ENCODE measurements around the gene ZMYM3. TPM values are rescaled to one million over a fixed set of nuclear protein-coding genes. Genes with fewer than 3 reads are reported as not detected.

Gene ZMYM3
- polyA plus RNA-seq, 1 experiment: 24.6 TPM

- DNase-seq (ENCODE audit: low read depth, low spot score): no peak
- no peak for TF ChIP-seq CTCF (IDR thresholded peaks at IDR 0.05; ENCODE audit: low read depth, low read length)
- CTCF ChIA-PET: interaction anchor here (0.6 kb wide), 1 partner anchor 66 kb away, joined by 3 read pairs; no protein-coding TSS in a partner anchor
- Histone ChIP-seq H3K4me3 (ENCODE audit: low read depth, low read length) (no peak overlapping the region), H3K27ac (ENCODE audit: low read depth, low read length) (no peak overlapping the region), H3K27me3 (ENCODE audit: control insufficient read depth, insufficient read depth, low read length) (peaks cover 6% of the 10 kb centered on the region), H3K9me3 (ENCODE audit: control insufficient read depth, insufficient read depth, low read length) (no peaks in the 10 kb centered on the region)
- POLR2A ChIA-PET: no interaction called here
These were observed 36.6 kb downstream of the ZMYM3 start for GRCh38 chrX:71217298-71217697.

GRCh38 chrX:71216485-71216884 is 37.5 kb downstream of the ZMYM3 start:
- H3K27ac ChIP-seq (ENCODE audit: low read depth, low read length): no peak overlapping the region
- TF ChIP-seq CTCF (IDR thresholded peaks at IDR 0.05; ENCODE audit: low read depth, low read length): no peak
- ChIA-PET POLR2A (no interaction called here), CTCF (interaction anchor here (1.0 kb wide), 1 partner anchor 246 kb away, joined by 3 read pairs; no protein-coding TSS in a partner anchor)
- no peak overlapping the region for H3K4me3 ChIP-seq (ENCODE audit: low read depth, low read length)
- no peaks in the 10 kb centered on the region for H3K9me3 ChIP-seq (ENCODE audit: control insufficient read depth, insufficient read depth, low read length)
- no peak for DNase-seq (ENCODE audit: low read depth, low spot score)
- H3K27me3 ChIP-seq (ENCODE audit: control insufficient read depth, insufficient read depth, low read length): peaks cover 6% of the 10 kb centered on the region

DNA sequence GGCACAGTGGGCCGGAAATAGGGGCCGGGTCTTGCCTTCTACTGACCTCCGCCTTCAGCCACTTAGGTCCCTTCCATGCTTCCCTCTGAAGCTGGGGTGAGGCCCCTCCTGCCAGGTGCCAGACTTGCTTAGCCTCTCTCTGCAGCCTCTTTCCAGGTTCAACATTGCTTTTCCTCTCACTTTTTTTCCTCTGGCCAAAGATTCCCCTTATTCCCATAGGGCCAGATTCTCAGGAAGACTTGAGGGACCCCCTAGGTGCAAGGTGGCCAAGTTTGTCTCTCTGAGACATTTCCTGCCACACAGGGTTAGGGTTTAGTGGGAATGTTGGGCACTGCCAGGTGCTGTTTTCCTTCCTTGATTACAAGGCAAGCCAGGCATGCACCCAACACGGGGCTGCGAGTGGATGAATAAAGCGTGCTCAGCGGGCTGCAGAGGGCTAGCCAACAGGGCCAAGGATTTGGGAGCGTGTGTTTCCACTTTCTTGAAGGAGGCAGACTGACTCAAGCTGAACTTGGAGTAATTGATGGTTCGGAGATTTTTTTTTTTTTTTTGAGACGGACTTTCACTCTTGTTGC is 38.5 kb downstream of the ZMYM3 start:
- Histone ChIP-seq H3K4me3 (ENCODE audit: low read depth, low read length) (no peak overlapping the region), H3K27me3 (ENCODE audit: control insufficient read depth, insufficient read depth, low read length) (peaks cover 6% of the 10 kb centered on the region), H3K9me3 (ENCODE audit: control insufficient read depth, insufficient read depth, low read length) (no peaks in the 10 kb centered on the region), H3K27ac (ENCODE audit: low read depth, low read length) (no peak overlapping the region)
- DNase-seq (ENCODE audit: low read depth, low spot score): no peak
- CTCF ChIA-PET: no interaction called here
- POLR2A ChIA-PET: no interaction called here
- no peak for TF ChIP-seq CTCF (IDR thresholded peaks at IDR 0.05; ENCODE audit: low read depth, low read length)

DNA sequence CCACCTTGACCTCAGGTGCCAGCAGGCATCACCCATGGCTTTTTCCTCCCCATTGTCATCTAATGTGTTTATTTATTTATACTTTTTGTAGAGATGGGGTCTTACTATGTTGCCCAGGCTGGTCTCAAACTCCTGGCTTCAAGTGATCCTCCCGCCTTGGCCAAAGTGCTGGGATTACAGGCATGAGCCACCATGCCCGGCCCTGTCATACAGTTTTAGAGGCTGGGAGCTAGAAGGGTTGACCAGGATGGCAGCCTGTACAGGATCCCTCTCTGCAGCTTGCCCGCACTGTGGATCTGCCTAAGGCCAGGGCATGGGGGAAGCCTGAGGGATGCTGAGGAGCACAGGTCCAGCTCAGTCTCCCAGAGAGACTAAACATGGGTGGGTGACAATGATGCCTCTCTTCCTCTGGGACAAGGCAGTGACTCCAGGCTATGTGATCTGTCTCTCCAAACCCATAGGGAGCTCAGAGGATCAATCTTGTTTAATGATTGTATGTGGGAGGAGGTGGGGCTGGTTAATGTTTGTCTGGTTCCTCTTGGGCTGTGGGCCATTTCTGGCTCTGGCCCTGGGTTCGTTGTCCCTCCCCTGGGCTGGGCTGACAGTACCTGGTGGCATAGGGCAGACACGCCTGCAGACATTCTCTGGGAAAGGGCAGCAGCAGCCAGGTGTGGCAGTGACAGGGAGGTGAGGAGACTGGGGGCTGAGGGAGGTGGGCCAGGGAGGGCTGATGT is 39.2 kb downstream of the ZMYM3 start:
- no peaks in the 10 kb centered on the region for H3K9me3 ChIP-seq (ENCODE audit: control insufficient read depth, insufficient read depth, low read length)
- no peak for TF ChIP-seq CTCF (IDR thresholded peaks at IDR 0.05; ENCODE audit: low read depth, low read length)
- no peak overlapping the region for H3K27ac ChIP-seq (ENCODE audit: low read depth, low read length)
- ChIA-PET POLR2A (no interaction called here), CTCF (no interaction called here)
- H3K4me3 ChIP-seq (ENCODE audit: low read depth, low read length): no peak overlapping the region
- peaks cover 6% of the 10 kb centered on the region for H3K27me3 ChIP-seq (ENCODE audit: control insufficient read depth, insufficient read depth, low read length)
- no peak for DNase-seq (ENCODE audit: low read depth, low spot score)

DNA sequence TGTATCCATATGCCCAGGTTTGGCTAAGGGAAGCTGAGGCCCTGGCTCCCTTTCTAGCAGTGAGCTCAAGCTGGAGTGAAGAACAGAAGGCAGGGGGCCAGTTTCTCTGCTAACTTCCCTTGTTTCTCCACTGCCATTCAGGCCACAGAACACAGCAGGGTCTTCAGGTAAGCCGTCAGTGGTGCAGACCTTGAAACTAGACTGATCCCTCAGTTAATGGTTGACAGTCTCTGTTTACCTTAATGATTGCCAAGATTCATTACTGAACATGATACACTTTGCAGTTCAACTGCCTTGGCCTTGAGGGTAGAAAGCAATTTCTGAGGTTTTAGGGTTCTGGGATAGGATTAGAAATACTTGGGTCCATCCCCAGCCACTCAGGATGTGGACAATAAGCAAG is 39.8 kb downstream of the ZMYM3 start:
- CTCF ChIA-PET: no interaction called here
- H3K27me3 ChIP-seq (ENCODE audit: control insufficient read depth, insufficient read depth, low read length): peaks cover 6% of the 10 kb centered on the region

More for the DNA sequence above, 39.8 kb downstream of the ZMYM3 start:
- no peak for TF ChIP-seq CTCF (IDR thresholded peaks at IDR 0.05; ENCODE audit: low read depth, low read length)
- Histone ChIP-seq H3K9me3 (ENCODE audit: control insufficient read depth, insufficient read depth, low read length) (no peaks in the 10 kb centered on the region), H3K27ac (ENCODE audit: low read depth, low read length) (no peak overlapping the region), H3K4me3 (ENCODE audit: low read depth, low read length) (no peak overlapping the region)
- POLR2A ChIA-PET: no interaction called here
- no peak for DNase-seq (ENCODE audit: low read depth, low spot score)
